Kidney capillary endothelial cell (primary cell): ENCODE results near the gene HDHD2.

Experiments used
- DNase-seq: peaks from one replicate; pipeline ENCODE4 v3.0.0-alpha.2; 2018; ENCODE audit warnings: low spot score

HDHD2 gene

DNA sequence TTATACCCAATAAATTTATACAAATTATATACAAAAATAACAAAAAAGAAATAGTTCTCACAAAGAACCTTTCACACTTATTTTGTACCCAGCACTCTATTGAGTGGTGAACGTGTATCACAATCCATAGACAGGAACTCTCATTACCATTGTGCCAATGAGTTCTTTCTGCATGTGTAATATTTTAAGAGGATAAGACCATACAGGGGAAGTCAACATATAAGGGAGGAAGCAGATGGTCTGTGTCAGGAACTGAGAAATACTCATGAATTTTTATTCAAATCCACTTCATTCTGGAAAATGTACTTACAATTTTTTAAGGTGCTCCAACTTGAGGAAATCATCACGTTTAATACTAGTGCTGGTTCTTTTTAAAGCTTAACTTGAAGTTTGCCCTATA lies 87.8 kb downstream of the HDHD2 start:
- DNase-seq: peak; percentile 78
